AG04449 (cell line): ENCODE data around the gene HSD17B11.
"Not testable (repeated sequence)": the region's sequence is repeated elsewhere in the genome, so short reads cannot be mapped to it uniquely, and the experiment has no call there.

Experiments used
- CTCF ChIA-PET: fragments of 350-600 bp; formaldehyde crosslinking; extraction: SDS; loops from one replicate; lab custom pipeline; 2021; ENCODE audit warnings: antibody characterized with exemption; lab: Yijun Ruan, JAX
- POLR2A ChIA-PET: fragments of 400-600, 350-600 bp; formaldehyde crosslinking; extraction: SDS; loops from one replicate; lab custom pipeline; 2020; ENCODE audit warnings: antibody characterized with exemption, inconsistent platforms; lab: Yijun Ruan, JAX
- DNase-seq: peaks from one replicate; pipeline ENCODE4 v3.0.0-alpha.2; 2010; ENCODE audit warnings: low read depth, low spot score
- H3K4me3 ChIP-seq: 2 replicates; pipeline ENCODE4 v1.5.1; 2011; ENCODE audit warnings: low read depth, mild to moderate bottlenecking, control low read depth, low read length
- TF ChIP-seq, protein P1 (sequence below): IDR thresholded peaks from one replicate; pipeline ENCODE4 v1.5.1; 2011; ENCODE audit warnings: mild to moderate bottlenecking, moderate library complexity, low read length, control low read depth, inconsistent platforms; ENCODE audit not compliant: insufficient read depth; ENCODE audit errors: missing control alignments

The HSD17B11 gene

GRCh38 chr4:87425711-87426110 lies 34.7 kb upstream of the HSD17B11 start:
- H3K4me3 ChIP-seq, result no peak overlapping the region
- ChIA-PET CTCF (no interaction called here), POLR2A (no interaction called here)
- no peak for DNase-seq
- TF ChIP-seq, protein P1, sequence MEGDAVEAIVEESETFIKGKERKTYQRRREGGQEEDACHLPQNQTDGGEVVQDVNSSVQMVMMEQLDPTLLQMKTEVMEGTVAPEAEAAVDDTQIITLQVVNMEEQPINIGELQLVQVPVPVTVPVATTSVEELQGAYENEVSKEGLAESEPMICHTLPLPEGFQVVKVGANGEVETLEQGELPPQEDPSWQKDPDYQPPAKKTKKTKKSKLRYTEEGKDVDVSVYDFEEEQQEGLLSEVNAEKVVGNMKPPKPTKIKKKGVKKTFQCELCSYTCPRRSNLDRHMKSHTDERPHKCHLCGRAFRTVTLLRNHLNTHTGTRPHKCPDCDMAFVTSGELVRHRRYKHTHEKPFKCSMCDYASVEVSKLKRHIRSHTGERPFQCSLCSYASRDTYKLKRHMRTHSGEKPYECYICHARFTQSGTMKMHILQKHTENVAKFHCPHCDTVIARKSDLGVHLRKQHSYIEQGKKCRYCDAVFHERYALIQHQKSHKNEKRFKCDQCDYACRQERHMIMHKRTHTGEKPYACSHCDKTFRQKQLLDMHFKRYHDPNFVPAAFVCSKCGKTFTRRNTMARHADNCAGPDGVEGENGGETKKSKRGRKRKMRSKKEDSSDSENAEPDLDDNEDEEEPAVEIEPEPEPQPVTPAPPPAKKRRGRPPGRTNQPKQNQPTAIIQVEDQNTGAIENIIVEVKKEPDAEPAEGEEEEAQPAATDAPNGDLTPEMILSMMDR, result no peak

GRCh38 chr4:87424099-87424543 lies 33.1 kb upstream of the HSD17B11 start:
- CTCF ChIA-PET, result interaction anchor here (2.2 kb wide), 1 partner anchor 48 kb away, joined by 7 read pairs; no protein-coding TSS in a partner anchor
- POLR2A ChIA-PET, DNase-seq: not testable (repeated sequence)
- peak overlapping the region; percentile 96; the same call in 1 of the 2 replicates for H3K4me3 ChIP-seq

- TF ChIP-seq, protein P1, result no peak
- no peak for DNase-seq
- ChIA-PET POLR2A (interaction anchor here (0.9 to 1.7 kb wide), 3 partner anchors 32 to 588 kb away, joined by 3 to 16 read pairs (median 3); partner anchors contain the start of gene HSD17B11), CTCF (interaction anchor here (1.3 to 2.2 kb wide), 3 partner anchors 31 to 47 kb away, joined by 3 to 7 read pairs (median 7); no protein-coding TSS in a partner anchor)
- peak overlapping the region; percentile 96 for H3K4me3 ChIP-seq
Measured at GRCh38 chr4:87423317-87424098, 32.5 kb upstream of the HSD17B11 start.

GRCh38 chr4:87422104-87423052 lies 31.4 kb upstream of the HSD17B11 start, which contains the start of gene NUDT9:
Gene NUDT9, plus strand, starts transcription at chr4:87422573. Its CDS starts 333 bp downstream, at chr4:87422906.
- DNase-seq, result peak; percentile 60
- CTCF ChIA-PET, result interaction anchor here (1.0 to 2.2 kb wide), 4 partner anchors 12 to 46 kb away, joined by 3 to 7 read pairs (median 5); no protein-coding TSS in a partner anchor
- TF ChIP-seq, protein P1, result no peak
- POLR2A ChIA-PET, result interaction anchor here (0.8 to 1.7 kb wide), 5 partner anchors 11 to 589 kb away, joined by 3 to 16 read pairs (median 5); partner anchors contain the start of gene HSD17B11
- peak within 1 kb of the TSS; percentile 96 for H3K4me3 ChIP-seq

- POLR2A ChIA-PET, result no interaction called here
- no peak for DNase-seq
- TF ChIP-seq, protein P1, result no peak
- no peak overlapping the region for H3K4me3 ChIP-seq
- CTCF ChIA-PET, result interaction anchor here (0.9 kb wide), 1 partner anchor 44 kb away, joined by 4 read pairs; no protein-coding TSS in a partner anchor
Measured at GRCh38 chr4:87420276-87420830, 29.4 kb upstream of the HSD17B11 start.
